B cell (primary cell): ENCODE measurements around the gene LRG1. TPM values are rescaled to one million over a fixed set of nuclear protein-coding genes. Genes with fewer than 3 reads are reported as not detected.

ENCODE experiments used
- ATAC-seq: fragments of 200-7000 bp; cut with Tn5 transposase; one replicate; pipeline ENCODE4 v1.10.0; 2021; ENCODE audit warnings: low read depth, mild to moderate bottlenecking, moderate number of reproducible peaks, moderate library complexity
- CTCF ChIA-PET: fragments of 350-600 bp; sonication (Branson Sonifier 250); formaldehyde crosslinking; loops from one replicate; lab custom pipeline; 2021; ENCODE audit warnings: antibody characterized with exemption, inconsistent platforms; lab: Charles Lee
- POLR2A ChIA-PET: fragments of 350-600 bp; sonication (Branson Sonifier 250); formaldehyde crosslinking; loops from one replicate; lab custom pipeline; 2021; ENCODE audit warnings: antibody characterized with exemption; lab: Charles Lee
- DNase-seq: peaks from one replicate; pipeline ENCODE4 v3.0.0; 2013
- H2AFZ ChIP-seq: 2 replicates; pipeline ENCODE4 v1.6.1; 2012; ENCODE audit warnings: mild to moderate bottlenecking, low read depth, low read length; ENCODE audit not compliant: insufficient read depth, poor library complexity, severe bottlenecking
- H3K27ac ChIP-seq, 2 donors: 1 replicate in 1 of 2; 2 replicates in 1 of 2; pipeline ENCODE4 v1.5.1; 2012 to 2013; ENCODE audit warnings: low read length in 2 of 2, mild to moderate bottlenecking in 2 of 2, moderate library complexity in 1 of 2
- H3K27me3 ChIP-seq, 4 experiments: fragments of 200-600 bp in 1 of 4; sonication (generic) in 1 of 4; replicated peaks in 1 of 4; 1 replicate in 2 of 4; 2 replicates in 2 of 4; pipeline versions ENCODE4 v1.6.1 to v1.7.0; 2013 to 2016; ENCODE audit warnings: low read length in 3 of 4, mild to moderate bottlenecking in 2 of 4, mixed read lengths in 1 of 4, moderate library complexity in 1 of 4; ENCODE audit not compliant: insufficient read depth in 4 of 4, control insufficient read depth in 3 of 4; ENCODE audit errors: control extremely low read depth in 1 of 4
- H3K36me3 ChIP-seq, 2 experiments: replicated peaks in 1 of 2; 1 replicate in 1 of 2; 2 replicates in 1 of 2; pipeline versions ENCODE4 v1.6.1 to v1.7.1; 2013; ENCODE audit warnings: low read length in 1 of 2; ENCODE audit not compliant: insufficient read depth in 2 of 2, control insufficient read depth in 1 of 2; ENCODE audit errors: control extremely low read depth in 1 of 2, extremely low read depth in 1 of 2
- H3K4me1 ChIP-seq, 2 donors: fragments of 200-600 bp in 1 of 2; sonication (generic) in 1 of 2; 1 replicate in 1 of 2; 2 replicates in 1 of 2; pipeline versions ENCODE4 v1.5.1 to v1.6.1; 2013 to 2017; ENCODE audit warnings: low read length in 2 of 2; ENCODE audit not compliant: control insufficient read depth in 2 of 2, insufficient read depth in 2 of 2
- H3K4me2 ChIP-seq: replicated peaks from 2 replicates; pipeline ENCODE3; 2012; ENCODE audit warnings: mild to moderate bottlenecking, low read depth, low read length; ENCODE audit not compliant: poor library complexity, severe bottlenecking
- H3K4me3 ChIP-seq, 5 experiments: fragments of 200-600 bp in 1 of 5; sonication (generic) in 1 of 5; 1 replicate in 3 of 5; 2 replicates in 2 of 5; pipeline versions ENCODE4 v1.5.1 to v1.7.0; 2011 to 2016; ENCODE audit warnings: low read length in 4 of 5, mild to moderate bottlenecking in 4 of 5, low read depth in 2 of 5, control low read depth in 1 of 5, moderate library complexity in 1 of 5; ENCODE audit not compliant: insufficient read depth in 1 of 5; ENCODE audit errors: control extremely low read depth in 1 of 5, extremely low read depth in 1 of 5
- H3K79me2 ChIP-seq: fragments of 200-600 bp; sonication (generic); one replicate; pipeline ENCODE4 v1.6.0; 2016; ENCODE audit warnings: low read length; ENCODE audit not compliant: control insufficient read depth, insufficient read depth
- H3K9ac ChIP-seq: fragments of 200-600 bp; sonication (generic); 2 replicates; pipeline ENCODE4 v1.6.1; 2017; ENCODE audit warnings: mild to moderate bottlenecking, low read length, moderate library complexity
- H3K9me3 ChIP-seq, 3 donors: one replicate each; pipeline versions ENCODE4 v1.6.1 to v1.7.1; 2013; ENCODE audit warnings: low read length in 2 of 3; ENCODE audit not compliant: control insufficient read depth in 2 of 3, insufficient read depth in 1 of 3; ENCODE audit errors: control extremely low read depth in 1 of 3
- H4K20me1 ChIP-seq: 2 replicates; pipeline ENCODE4 v1.6.0; 2012; ENCODE audit warnings: mild to moderate bottlenecking, low read length; ENCODE audit not compliant: insufficient read depth, control insufficient read depth, poor library complexity, severe bottlenecking
- H3K27ac Mint-ChIP-seq: one replicate; pipeline ENCODE4 v1.8.0; 2021; ENCODE audit warnings: mixed read lengths
- H3K27me3 Mint-ChIP-seq: one replicate; pipeline ENCODE4 v1.8.0; 2021; ENCODE audit warnings: mixed read lengths
- H3K4me1 Mint-ChIP-seq: one replicate; pipeline ENCODE4 v1.8.0; 2021; ENCODE audit warnings: mixed read lengths
- H3K4me3 Mint-ChIP-seq: one replicate; pipeline ENCODE4 v1.8.0; 2021; ENCODE audit warnings: mixed read lengths
- H3K9me3 Mint-ChIP-seq: one replicate; pipeline ENCODE4 v1.8.0; 2022; ENCODE audit warnings: mixed read lengths; ENCODE audit not compliant: insufficient read depth
- EZH2 ChIP-seq: IDR thresholded peaks from 2 replicates; pipeline ENCODE4 v1.6.1; 2012; ENCODE audit warnings: borderline replicate concordance, low read depth, mild to moderate bottlenecking, moderate library complexity, low read length; ENCODE audit not compliant: insufficient read depth, poor library complexity, severe bottlenecking
- WGBS: methylation state at CpG from one replicate; pipeline ENCODE4 v1.1.5; 2013; ENCODE audit warnings: missing lambda C conversion rate; ENCODE audit not compliant: insufficient coverage; 5-methylcytosine and 5-hydroxymethylcytosine counted together
- intact Hi-C: fragments of 100-400 bp; cut with micrococcal nuclease; formaldehyde crosslinking; loops from one replicate; pipeline ENCODE4 v1.10.0; 2022
- polyA plus RNA-seq: library from polyadenylated mRNA; depleted of rRNA; stranded (reverse); fragments of >200 nt; gene quantifications from 2 replicates; pipeline ENCODE4 v1.2.3, GENCODE V29; 2012
- total RNA-seq, 2 donors: library from RNA; stranded (reverse); fragments of 120-200 nt in 1 of 2; gene quantifications; 1 replicate in 1 of 2; 2 replicates in 1 of 2; pipeline versions ENCODE4 v1.2.3 to v1.2.4, GENCODE V29; 2013 to 2022
- TF ChIP-seq, protein P1 (sequence below): fragments of 200-600 bp; IDR thresholded peaks from one replicate; pipeline ENCODE4 v1.8.0; 2022; ENCODE audit warnings: antibody characterized with exemption, mild to moderate bottlenecking

The LRG1 gene
- total and polyA plus RNA-seq, 2 donors (not counting 1 experiment from before 2014, with no cell fraction given) = 0.21 to 0.27 TPM

DNA sequence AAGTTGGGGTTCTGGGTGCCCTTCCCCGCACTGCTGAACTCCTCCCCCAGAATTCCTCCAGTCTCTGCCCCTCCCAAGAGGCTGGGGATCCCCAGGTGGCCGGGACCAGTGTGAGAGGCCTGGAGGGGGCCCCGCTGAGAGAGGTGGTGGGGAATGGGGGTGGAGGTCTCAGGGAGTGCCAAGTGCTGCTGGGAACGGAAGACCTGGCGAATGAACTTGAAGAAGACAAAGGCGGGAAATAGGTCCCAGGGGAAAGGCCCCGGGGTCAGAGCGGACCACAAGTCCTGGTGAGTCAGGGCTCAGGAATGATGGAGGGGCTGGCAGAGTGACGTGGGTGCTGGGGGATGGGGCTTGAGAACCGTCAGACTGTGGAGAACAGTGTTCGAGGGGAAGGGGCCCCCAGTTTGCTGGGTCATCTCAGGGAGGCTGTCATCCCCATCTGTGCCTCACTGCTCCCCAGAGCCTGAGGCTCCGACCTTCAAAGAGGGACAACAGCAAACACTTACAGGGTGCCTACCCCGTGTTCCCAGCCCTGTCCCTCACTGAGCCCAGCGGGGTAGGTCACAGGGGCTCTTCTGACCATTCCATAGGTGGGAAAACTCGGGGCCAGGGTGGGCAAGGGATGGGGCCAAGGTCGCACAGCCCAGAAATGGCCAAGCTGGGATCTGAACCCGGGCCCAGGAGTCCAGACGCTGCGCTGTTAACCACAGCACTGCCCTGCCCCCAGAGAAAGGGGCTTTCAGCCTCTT lies 35.6 kb upstream of the LRG1 start:
- no peak overlapping the region for H3K27ac ChIP-seq
- no peaks in the 10 kb centered on the region for H3K36me3 ChIP-seq
- ChIA-PET CTCF (interaction anchor here (0.6 to 4.2 kb wide), 6 partner anchors 9 to 433 kb away, joined by 3 to 51 read pairs (median 7); partner anchors contain the start of gene SEMA6B), POLR2A (no interaction called here)
- WGBS = 34% methylated on average over 16 of the region's 19 CpGs
- no peak overlapping the region for H3K4me3 ChIP-seq
- Mint-ChIP-seq H3K4me1 (no peaks in the 10 kb centered on the region), H3K27ac (no peak overlapping the region), H3K4me3 (no peak overlapping the region), H3K9me3 (no peaks in the 10 kb centered on the region), H3K27me3 (peaks cover 36% of the 10 kb centered on the region)
- H3K4me1 ChIP-seq = no peaks in the 10 kb centered on the region
- H3K79me2 ChIP-seq = no peaks in the 10 kb centered on the region
- ATAC-seq (no peak), DNase-seq (no peak)
- TF ChIP-seq EZH2 = no peak
- TF ChIP-seq, protein P1, sequence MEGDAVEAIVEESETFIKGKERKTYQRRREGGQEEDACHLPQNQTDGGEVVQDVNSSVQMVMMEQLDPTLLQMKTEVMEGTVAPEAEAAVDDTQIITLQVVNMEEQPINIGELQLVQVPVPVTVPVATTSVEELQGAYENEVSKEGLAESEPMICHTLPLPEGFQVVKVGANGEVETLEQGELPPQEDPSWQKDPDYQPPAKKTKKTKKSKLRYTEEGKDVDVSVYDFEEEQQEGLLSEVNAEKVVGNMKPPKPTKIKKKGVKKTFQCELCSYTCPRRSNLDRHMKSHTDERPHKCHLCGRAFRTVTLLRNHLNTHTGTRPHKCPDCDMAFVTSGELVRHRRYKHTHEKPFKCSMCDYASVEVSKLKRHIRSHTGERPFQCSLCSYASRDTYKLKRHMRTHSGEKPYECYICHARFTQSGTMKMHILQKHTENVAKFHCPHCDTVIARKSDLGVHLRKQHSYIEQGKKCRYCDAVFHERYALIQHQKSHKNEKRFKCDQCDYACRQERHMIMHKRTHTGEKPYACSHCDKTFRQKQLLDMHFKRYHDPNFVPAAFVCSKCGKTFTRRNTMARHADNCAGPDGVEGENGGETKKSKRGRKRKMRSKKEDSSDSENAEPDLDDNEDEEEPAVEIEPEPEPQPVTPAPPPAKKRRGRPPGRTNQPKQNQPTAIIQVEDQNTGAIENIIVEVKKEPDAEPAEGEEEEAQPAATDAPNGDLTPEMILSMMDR = no peak
- no peak overlapping the region for H2AFZ ChIP-seq
- peaks cover 0 to 11% (median 0%) of the 10 kb centered on the region in 3 donors for H3K9me3 ChIP-seq
- no peaks in the 10 kb centered on the region for H4K20me1 ChIP-seq
- no peak overlapping the region for H3K4me2 ChIP-seq
- intact Hi-C loops = loop anchor here (1.0 kb wide), 1 partner anchor 61 kb away; no protein-coding TSS in a partner anchor
- peaks cover 0 to 48% (median 21%) of the 10 kb centered on the region in 4 experiments for H3K27me3 ChIP-seq
- no peak overlapping the region for H3K9ac ChIP-seq

DNA sequence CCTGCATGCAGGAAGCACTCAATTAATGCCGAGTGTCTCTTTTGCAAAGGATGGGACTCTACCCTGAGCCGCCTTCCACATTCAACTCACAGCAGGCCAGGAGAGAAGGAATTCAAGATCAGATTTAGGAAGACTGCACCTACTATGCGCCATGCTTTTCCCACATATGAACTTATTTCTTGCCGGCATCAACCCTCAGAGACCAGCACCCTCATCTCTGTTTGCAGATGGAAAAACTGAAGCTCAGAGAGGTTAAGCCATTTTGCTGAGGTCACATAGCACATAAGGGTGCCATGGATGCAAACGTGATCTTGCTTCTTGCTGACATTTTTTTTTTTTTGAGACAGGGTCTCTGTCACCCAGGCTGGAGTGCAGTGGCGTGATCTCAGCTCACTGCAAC lies 33.8 kb upstream of the LRG1 start:
- no peaks in the 10 kb centered on the region for H3K4me1 Mint-ChIP-seq
- Histone ChIP-seq H3K9ac (no peak overlapping the region), H3K4me2 (no peak overlapping the region), H3K27me3 (peaks cover 0 to 30% (median 11%) of the 10 kb centered on the region in 4 experiments), H3K36me3 (no peaks in the 10 kb centered on the region), H3K27ac (no peak overlapping the region), H2AFZ (no peak overlapping the region), H3K9me3 (peaks cover 0 to 6% (median 0%) of the 10 kb centered on the region in 3 donors), H4K20me1 (no peaks in the 10 kb centered on the region), H3K4me3 (no peak overlapping the region), H3K4me1 (no peaks in the 10 kb centered on the region), H3K79me2 (no peaks in the 10 kb centered on the region)
- WGBS = 74% methylated on average over 4 of the region's 6 CpGs
- ATAC-seq (no peak), DNase-seq (no peak)
- CTCF ChIA-PET = interaction anchor here (0.6 to 1.7 kb wide), 4 partner anchors 60 to 1507 kb away, joined by 3 to 6 read pairs (median 4); no protein-coding TSS in a partner anchor
- POLR2A ChIA-PET = no interaction called here
- no peak overlapping the region for H3K27ac Mint-ChIP-seq
- H3K4me3 Mint-ChIP-seq = no peak overlapping the region
- TF ChIP-seq, protein P1 = no peak
- no peak for TF ChIP-seq EZH2
- intact Hi-C loops = no loop called here
- H3K9me3 Mint-ChIP-seq = no peaks in the 10 kb centered on the region
- peaks cover 29% of the 10 kb centered on the region for H3K27me3 Mint-ChIP-seq
